ENCODE measurements around the gene PRDM16. TPM values are rescaled to one million over a fixed set of nuclear protein-coding genes. Genes with fewer than 3 reads are reported as not detected.

Gene PRDM16
- total RNA-seq, 1 experiment from 2014 or later = 6.1 TPM

DNA sequence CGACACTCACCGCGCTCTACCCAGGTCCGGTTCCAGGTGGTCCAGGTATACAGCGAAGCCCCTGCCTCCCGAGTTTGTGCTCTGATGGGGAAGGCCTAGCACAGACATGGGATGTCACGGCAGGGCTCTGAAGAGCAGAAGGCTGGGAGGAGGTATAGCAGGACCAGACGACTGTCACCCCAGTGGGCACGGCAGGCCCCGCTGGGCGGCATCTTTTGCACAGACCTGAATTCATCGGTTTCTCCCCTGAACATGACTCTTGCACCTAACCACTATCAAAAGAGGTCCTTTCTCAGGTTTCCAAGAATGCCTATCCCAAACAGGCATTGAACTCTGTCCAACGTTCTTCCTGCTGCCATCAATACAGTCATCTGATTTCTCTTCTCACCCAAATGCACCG is 416.0 kb downstream of the PRDM16 start:
- H3K9me2 ChIP-seq (ENCODE audit: insufficient read depth) = no peaks in the 10 kb centered on the region
- ChIA-PET RAD21 (ENCODE audit: low non-redundant PET in 1 of 2, low total read pairs in 2 of 2, uncharacterized antibody in 2 of 2, unreplicated experiment in 2 of 2) (interaction anchor here in 1 of 2 experiments (1.0 kb wide), 1 partner anchor 134 kb away, joined by 3 read pairs; no protein-coding TSS in a partner anchor), POLR2A (no interaction called here), CTCF (interaction anchor here (0.6 to 2.1 kb wide), 4 partner anchors 32 to 134 kb away, joined by 3 to 11 read pairs (median 6); no protein-coding TSS in a partner anchor)
- H3K27ac ChIP-seq (ENCODE audit: low read depth, low read length) = no peak overlapping the region
- no peak overlapping the region for H3K4me2 ChIP-seq (ENCODE audit: low read length)
- no peak overlapping the region for H2AFZ ChIP-seq (ENCODE audit: low read depth, low read length, poor library complexity, severe bottlenecking)
- H3K27me3 ChIP-seq (ENCODE audit: insufficient read depth, low read length) = no peaks in the 10 kb centered on the region
- H3K36me3 ChIP-seq (ENCODE audit: control insufficient read depth in 1 of 2, insufficient read depth in 2 of 2, low read length in 2 of 2) = no peaks in the 10 kb centered on the region
- H3K9ac ChIP-seq (ENCODE audit: low read length) = no peak overlapping the region
- H4K20me1 ChIP-seq (ENCODE audit: insufficient read depth) = no peaks in the 10 kb centered on the region
- H3K79me2 ChIP-seq (ENCODE audit: insufficient read depth, low read length) = no peaks in the 10 kb centered on the region
- BruUV-seq (replicated peaks) = no TSS peak
- DNase-seq (ENCODE audit: low read depth, low spot score) = no peak
- TF ChIP-seq POLR2AphosphoS5 (IDR thresholded peaks at IDR 0.05; ENCODE audit: low read depth, low read length) (no peak), SP1 (IDR thresholded peaks at IDR 0.05; ENCODE audit: low read depth) (no peak), CBX3 (IDR thresholded peaks at IDR 0.05; ENCODE audit: low read depth) (no peak), JUND (IDR thresholded peaks at IDR 0.05) (no peak)
- no peak overlapping the region for H3K4me3 ChIP-seq (replicated peaks in 1 of 2; ENCODE audit: low read depth in 1 of 2, low read length in 2 of 2)
- H3K4me1 ChIP-seq (ENCODE audit: control insufficient read depth in 1 of 2, insufficient read depth in 2 of 2, low read length in 2 of 2) = peaks cover 12 to 29% of the 10 kb centered on the region in 2 experiments; a peak in 3 of 4 replicates
- peaks cover 0 to 9% of the 10 kb centered on the region in 2 experiments; a peak in 1 of 4 replicates for H3K9me3 ChIP-seq (ENCODE audit: control insufficient read depth in 1 of 2, insufficient read depth in 1 of 2, low read depth in 1 of 2, low read length in 2 of 2)
- no peak for ATAC-seq
- intact Hi-C loops (cut with micrococcal nuclease) = no loop called here

Small RNA genes within 50 kb of the gene (microRNA-seq; reads per million reads assigned to microRNA genes)
- gene MIR4251 (ENCODE audit: borderline number of aligned reads) = not detected

Other genes with a start within 250 kb of the PRDM16 start
- not detected for gene ACTRT2, start 47.7 kb upstream of the PRDM16 start, total RNA-seq (2021; ENCODE audit: unreplicated experiment)